PFSK-1 (cell line): ENCODE measurements around the gene ADAM10.

Experiments used
- FOXP2 ChIP-seq: optimal IDR thresholded peaks from 2 replicates; pipeline ENCODE3; 2011; ENCODE audit warnings: borderline replicate concordance, control low read depth, inconsistent platforms; ENCODE audit not compliant: insufficient read depth; ENCODE audit errors: extremely low read length, extremely low read depth
- POLR2AphosphoS5 ChIP-seq: IDR thresholded peaks from 2 replicates; pipeline ENCODE4 v1.6.1; 2012; ENCODE audit warnings: low read depth, mild to moderate bottlenecking, control low read depth, low read length, moderate library complexity
- SIN3A ChIP-seq: IDR thresholded peaks from 2 replicates; pipeline ENCODE4 v1.6.1; 2012; ENCODE audit warnings: mild to moderate bottlenecking, low read length, moderate library complexity, borderline replicate concordance; ENCODE audit not compliant: insufficient read depth

GRCh38 chr15:58775402-58775801 is 25.9 kb upstream of the ADAM10 start:
- TF ChIP-seq POLR2AphosphoS5 = no peak
- TF ChIP-seq SIN3A = no peak
- no peak for TF ChIP-seq FOXP2
